ENCODE data around the gene NAIF1.

GRCh38 chr9:128057724-128058409, 9.3 kb downstream of the NAIF1 start:
- TF ChIP-seq CTCF (IDR thresholded peaks at IDR 0.05; ENCODE audit: low read length) (no peak), EZH2 (IDR thresholded peaks at IDR 0.05; ENCODE audit: borderline replicate concordance, low read length) (no peak)
